IMR-90 (cell line): ENCODE measurements around the gene PTPRN2. TPM values are rescaled to one million over a fixed set of nuclear protein-coding genes. Genes with fewer than 3 reads are reported as not detected.

ENCODE experiments used
- ATAC-seq: fragments of 200-7000 bp; cut with Tn5 transposase; 2 replicates; pipeline ENCODE4 v1.9.1; 2020; ENCODE audit warnings: low read depth, mild to moderate bottlenecking, moderate library complexity
- BruUV-seq: library from RNA; stranded (reverse); fragments of 400-500 nt; replicated peaks from 2 replicates; lab custom pipeline; 2021; lab: Mats Ljungman, UMichigan
- CTCF ChIA-PET: fragments of 300-600 bp; formaldehyde crosslinking; extraction: SDS; loops from one replicate; lab custom pipeline; 2021; ENCODE audit warnings: antibody characterized with exemption; lab: Yijun Ruan, JAX
- POLR2A ChIA-PET: fragments of 300-600 bp; sonication (Branson Sonifier 250); formaldehyde crosslinking; loops from one replicate; lab custom pipeline; 2022; ENCODE audit warnings: antibody characterized with exemption; ENCODE audit not compliant: unreplicated experiment; lab: Charles Lee
- DNase-seq: peaks from one replicate; pipeline ENCODE4 v3.0.0; 2013
- H2AFZ ChIP-seq: replicated peaks from 2 replicates; pipeline ENCODE3; 2013; ENCODE audit warnings: low read length, mild to moderate bottlenecking; ENCODE audit not compliant: poor library complexity
- H2AK5ac ChIP-seq: 2 replicates; pipeline ENCODE4 v1.6.1; 2013; ENCODE audit warnings: low read depth, low read length, inconsistent platforms
- H2AK9ac ChIP-seq: replicated peaks from 2 replicates; pipeline ENCODE3; 2013; ENCODE audit warnings: mild to moderate bottlenecking, low read depth, low read length, moderate library complexity; ENCODE audit not compliant: poor library complexity
- H2BK120ac ChIP-seq: 2 replicates; pipeline ENCODE4 v1.6.1; 2013; ENCODE audit warnings: low read depth, low read length, inconsistent platforms
- H2BK15ac ChIP-seq: 3 replicates; pipeline ENCODE4 v1.6.1; 2013; ENCODE audit warnings: low read depth, low read length, inconsistent platforms
- H2BK20ac ChIP-seq: 2 replicates; pipeline ENCODE4 v1.6.1; 2013; ENCODE audit warnings: low read depth, mild to moderate bottlenecking, inconsistent platforms, low read length, moderate library complexity
- H2BK5ac ChIP-seq: 2 replicates; pipeline ENCODE4 v1.6.1; 2013; ENCODE audit warnings: mild to moderate bottlenecking, low read depth, low read length, inconsistent platforms; ENCODE audit not compliant: poor library complexity, severe bottlenecking
- H3K14ac ChIP-seq: replicated peaks from 2 replicates; pipeline ENCODE4 v1.6.1; 2013; ENCODE audit warnings: low read depth, low read length, inconsistent platforms
- H3K18ac ChIP-seq: 2 replicates; pipeline ENCODE4 v1.6.1; 2013; ENCODE audit warnings: low read depth, low read length, control low read depth
- H3K23ac ChIP-seq: 2 replicates; pipeline ENCODE4 v1.6.1; 2013; ENCODE audit warnings: low read depth, low read length, inconsistent platforms
- H3K27ac ChIP-seq: 2 replicates; pipeline ENCODE4 v1.5.1; 2013; ENCODE audit warnings: mild to moderate bottlenecking, control low read depth, low read length; ENCODE audit not compliant: insufficient read depth
- H3K27me3 ChIP-seq: 2 replicates; pipeline ENCODE4 v1.6.1; 2013; ENCODE audit warnings: low read length; ENCODE audit not compliant: control insufficient read depth, insufficient read depth
- H3K36me3 ChIP-seq: 2 replicates; pipeline ENCODE4 v1.6.1; 2013; ENCODE audit warnings: low read length, mixed read lengths; ENCODE audit not compliant: control insufficient read depth, insufficient read depth
- H3K4ac ChIP-seq: 2 replicates; pipeline ENCODE4 v1.6.1; 2013; ENCODE audit warnings: low read depth, low read length, inconsistent platforms
- H3K4me1 ChIP-seq: 2 replicates; pipeline ENCODE4 v1.6.1; 2013; ENCODE audit warnings: low read length, mixed read lengths; ENCODE audit not compliant: control insufficient read depth, insufficient read depth
- H3K4me2 ChIP-seq: 2 replicates; pipeline ENCODE4 v1.6.1; 2013; ENCODE audit warnings: low read depth, mild to moderate bottlenecking, control low read depth, low read length, moderate library complexity
- H3K4me3 ChIP-seq: 2 replicates; pipeline ENCODE4 v1.5.1; 2013; ENCODE audit warnings: low read depth, mild to moderate bottlenecking, control low read depth, low read length, moderate library complexity; ENCODE audit not compliant: insufficient read depth
- H3K56ac ChIP-seq: 2 replicates; pipeline ENCODE4 v1.6.1; 2013; ENCODE audit warnings: low read length, inconsistent platforms; ENCODE audit not compliant: insufficient read depth; ENCODE audit errors: extremely low read depth
- H3K79me1 ChIP-seq, 2 experiments: 2 replicates each; pipeline ENCODE4 v1.6.1; 2013; ENCODE audit warnings: low read length in 2 of 2, inconsistent platforms in 1 of 2, low read depth in 1 of 2
- H3K9ac ChIP-seq: 2 replicates; pipeline ENCODE4 v1.6.1; 2013; ENCODE audit warnings: low read depth, low read length, control low read depth
- H3K9me1 ChIP-seq: 2 replicates; pipeline ENCODE4 v1.6.1; 2013; ENCODE audit warnings: low read length, inconsistent platforms; ENCODE audit not compliant: insufficient read depth
- H3K9me3 ChIP-seq: 2 replicates; pipeline ENCODE4 v1.6.1; 2013; ENCODE audit warnings: low read length; ENCODE audit not compliant: control insufficient read depth, insufficient read depth
- H4K20me1 ChIP-seq: 2 replicates; pipeline ENCODE4 v1.6.1; 2013; ENCODE audit warnings: low read length, inconsistent platforms; ENCODE audit not compliant: insufficient read depth
- H4K5ac ChIP-seq: 2 replicates; pipeline ENCODE4 v1.6.1; 2013; ENCODE audit warnings: mild to moderate bottlenecking, low read depth, low read length, control low read depth
- H4K8ac ChIP-seq, 2 experiments: 2 replicates each; pipeline ENCODE4 v1.6.1; 2013; ENCODE audit warnings: low read depth in 2 of 2, low read length in 2 of 2, control low read depth in 1 of 2, inconsistent platforms in 1 of 2
- H4K91ac ChIP-seq: 2 replicates; pipeline ENCODE4 v1.6.1; 2013; ENCODE audit warnings: low read depth, low read length, inconsistent platforms; ENCODE audit not compliant: insufficient read depth
- MAZ ChIP-seq: IDR thresholded peaks from 2 replicates; pipeline ENCODE4 v1.6.1; 2012; ENCODE audit warnings: low read depth, mild to moderate bottlenecking, low read length, improper control_type of control experiment, moderate library complexity, borderline replicate concordance
- RFX5 ChIP-seq: IDR thresholded peaks from 2 replicates; pipeline ENCODE4 v1.8.0; 2012; ENCODE audit warnings: low read depth, mild to moderate bottlenecking, low read length, moderate library complexity
- SMC3 ChIP-seq: fragments of 150-350 bp; IDR thresholded peaks from 2 replicates; pipeline ENCODE4 v1.6.1; 2016; ENCODE audit warnings: low read depth, mild to moderate bottlenecking, antibody characterized with exemption, low read length, moderate library complexity
- WGBS, 2 experiments: methylation state at CpG; one replicate each; pipeline versions ENCODE4 v1.1.5 to v1.1.7; 2013; ENCODE audit warnings: missing lambda C conversion rate in 2 of 2; ENCODE audit not compliant: insufficient read length in 1 of 2; ENCODE audit errors: extremely low coverage in 2 of 2; 5-methylcytosine and 5-hydroxymethylcytosine counted together
- dilution Hi-C: fragments of 300-500 bp; cut with HindIII; formaldehyde crosslinking; loops from one replicate; pipeline ENCODE4 v1.14.3; 2018; ENCODE audit warnings: low sequenced_read_pairs; ENCODE audit not compliant: unreplicated experiment
- in situ Hi-C: fragments of 300-500 bp; cut with MboI; formaldehyde crosslinking; loops from 3 replicates; pipeline ENCODE4 v1.14.3; 2019; ENCODE audit warnings: low sequenced_read_pairs, inconsistent platforms, mixed read lengths
- intact Hi-C: fragments of 100-400 bp; cut with micrococcal nuclease; formaldehyde crosslinking; loops from 2 replicates; pipeline ENCODE4 v1.10.0; 2022
- polyA plus RNA-seq, 3 experiments: library from polyadenylated mRNA; depleted of rRNA; stranded (reverse); fragments of >200 nt; gene quantifications; 2 replicates each; pipeline ENCODE4 v1.2.3, GENCODE V29; 2012; ENCODE audit warnings: low replicate concordance in 1 of 3
- total RNA-seq: library from RNA; depleted of rRNA; stranded (reverse); fragments of >200 nt; gene quantifications from 2 replicates; pipeline ENCODE4 v1.2.3, GENCODE V29; 2012

Gene PTPRN2
- total and polyA plus RNA-seq, 2 of the 4 experiments (the other 2 are of a cell fraction): 0.03 TPM; not detected in 1

- ChIA-PET POLR2A (no interaction called here), CTCF (no interaction called here)
- H3K9ac ChIP-seq: no peak overlapping the region
- no peaks in the 10 kb centered on the region for H4K20me1 ChIP-seq
- H3K79me1 ChIP-seq: no peaks in the 10 kb centered on the region
- ATAC-seq (no peak), DNase-seq (no peak)
- H3K14ac ChIP-seq: no peak overlapping the region
- H4K91ac ChIP-seq: no peak overlapping the region
- intact Hi-C loops: no loop called here
- H4K8ac ChIP-seq: no peak overlapping the region
- no peak overlapping the region for H2AK5ac ChIP-seq
- H3K4me3 ChIP-seq: no peak overlapping the region
- no peak overlapping the region for H3K4ac ChIP-seq
- H2BK15ac ChIP-seq: no peak overlapping the region
- H3K27ac ChIP-seq: no peak overlapping the region
- H2AK9ac ChIP-seq: no peak overlapping the region
- no peak overlapping the region for H3K4me2 ChIP-seq
- no peak overlapping the region for H3K18ac ChIP-seq
- 44% methylated on average over 8 of the region's 22 CpGs; no CpG with 5 or more reads in 1 of the 2 experiments for WGBS, 2 experiments
- H4K5ac ChIP-seq: no peak overlapping the region
- H2BK120ac ChIP-seq: no peak overlapping the region
- no peak overlapping the region for H3K23ac ChIP-seq
- no peak overlapping the region for H2AFZ ChIP-seq
- H3K4me1 ChIP-seq: no peaks in the 10 kb centered on the region
- BruUV-seq: no TSS peak
- H2BK5ac ChIP-seq: no peak overlapping the region
- dilution Hi-C loops: no loop called here
- TF ChIP-seq RFX5 (no peak), SMC3 (no peak), MAZ (no peak)
- H3K56ac ChIP-seq: no peak overlapping the region
- no peaks in the 10 kb centered on the region for H3K36me3 ChIP-seq
- H3K9me1 ChIP-seq: no peaks in the 10 kb centered on the region
- no peaks in the 10 kb centered on the region for H3K27me3 ChIP-seq
- in situ Hi-C loops: no loop called here
- H2BK20ac ChIP-seq: no peak overlapping the region
- peaks cover 69% of the 10 kb centered on the region for H3K9me3 ChIP-seq
These were observed 269.1 kb downstream of the PTPRN2 start for GRCh38 chr7:158318511-158318913.
